SK-N-SH (cell line): ENCODE data around the gene GJA3. TPM values are rescaled to one million over a fixed set of nuclear protein-coding genes. Genes with fewer than 3 reads are reported as not detected.
A peak's percentile ranks its signal among the peaks of the same experiment; 100 is the strongest.

Source experiments
- CTCF ChIA-PET: fragments of 300-600, 350-600 bp; formaldehyde crosslinking; extraction: SDS; loops from one replicate; lab custom pipeline; 2021; lab: Yijun Ruan, JAX
- POLR2A ChIA-PET: fragments of 350-600 bp; sonication (Branson Sonifier 250); formaldehyde crosslinking; extraction: SDS; loops from one replicate; lab custom pipeline; 2020; ENCODE audit warnings: antibody characterized with exemption, inconsistent platforms; lab: Yijun Ruan, JAX
- DNase-seq: peaks from one replicate; pipeline ENCODE4 v3.0.0; 2012
- H2AFZ ChIP-seq: fragments of 200-600 bp; sonication (generic); 2 replicates; pipeline ENCODE4 v1.8.1; 2016; ENCODE audit warnings: antibody characterized with exemption, mild to moderate bottlenecking, low read depth
- H3F3A ChIP-seq: fragments of 200-600 bp; sonication (generic); replicated peaks from 2 replicates; pipeline ENCODE3; 2016; ENCODE audit warnings: antibody characterized with exemption, mild to moderate bottlenecking; ENCODE audit not compliant: insufficient read depth
- H3K27ac ChIP-seq, 2 experiments: fragments of 200-500 bp in 1 of 2; fragments of 200-600 bp in 1 of 2; sonication (Bioruptor generic) in 1 of 2; sonication (generic), shearing (Covaris generic) in 1 of 2; 2 replicates each; pipeline versions ENCODE4 v1.5.1 to v1.6.1; 2014 to 2016; ENCODE audit warnings: low read depth in 2 of 2, inconsistent platforms in 1 of 2, low read length in 1 of 2, mild to moderate bottlenecking in 1 of 2, mixed read lengths in 1 of 2
- H3K27me3 ChIP-seq: fragments of 200-600 bp; sonication (generic), shearing (Covaris generic); 2 replicates; pipeline ENCODE4 v1.6.1; 2016; ENCODE audit warnings: mixed run types; ENCODE audit not compliant: insufficient read depth
- H3K36me3 ChIP-seq, 2 experiments: fragments of 200-500 bp in 1 of 2; fragments of 200-600 bp in 1 of 2; sonication (Bioruptor generic) in 1 of 2; sonication (generic) in 1 of 2; replicated peaks in 1 of 2; 2 replicates each; pipeline versions ENCODE3 to v1.5.1; 2014 to 2016; ENCODE audit warnings: low read length in 1 of 2, mild to moderate bottlenecking in 1 of 2; ENCODE audit not compliant: insufficient read depth in 2 of 2, control insufficient read depth in 1 of 2
- H3K4me1 ChIP-seq, 2 experiments: fragments of 200-500 bp in 1 of 2; fragments of 200-600 bp in 1 of 2; sonication (Bioruptor generic) in 1 of 2; sonication (generic), shearing (Covaris generic) in 1 of 2; 2 replicates each; pipeline versions ENCODE4 v1.5.1 to v1.6.1; 2014 to 2016; ENCODE audit warnings: low read depth in 1 of 2, low read length in 1 of 2, mixed run types in 1 of 2; ENCODE audit not compliant: insufficient read depth in 2 of 2, control insufficient read depth in 1 of 2
- H3K4me2 ChIP-seq: fragments of 200-600 bp; sonication (generic), shearing (Covaris generic); 2 replicates; pipeline ENCODE4 v1.6.1; 2017; ENCODE audit warnings: mixed run types
- H3K4me3 ChIP-seq, 2 experiments: fragments of 200-500 bp in 1 of 2; fragments of 200-600 bp in 1 of 2; sonication (Bioruptor generic) in 1 of 2; sonication (generic), shearing (Covaris generic) in 1 of 2; 2 replicates each; pipeline versions ENCODE4 v1.5.1 to v1.8.1; 2014 to 2016; ENCODE audit warnings: low read depth in 2 of 2, inconsistent platforms in 1 of 2, low read length in 1 of 2, mild to moderate bottlenecking in 1 of 2, mixed read lengths in 1 of 2, moderate library complexity in 1 of 2
- H3K79me2 ChIP-seq: fragments of 200-600 bp; sonication (generic); 2 replicates; pipeline ENCODE4 v1.8.1; 2017; ENCODE audit warnings: mild to moderate bottlenecking; ENCODE audit not compliant: insufficient read depth
- H3K9ac ChIP-seq: fragments of 200-600 bp; sonication (generic); 2 replicates; pipeline ENCODE4 v1.6.1; 2017; ENCODE audit warnings: mixed run types
- H3K9me2 ChIP-seq: fragments of 200-600 bp; sonication (generic); 2 replicates; pipeline ENCODE4 v1.6.1; 2017; ENCODE audit warnings: mixed run types
- H3K9me3 ChIP-seq: fragments of 200-600 bp; sonication (generic); 2 replicates; pipeline ENCODE4 v1.6.1; 2017; ENCODE audit warnings: mixed run types, mild to moderate bottlenecking, moderate library complexity
- H4K20me1 ChIP-seq: fragments of 200-600 bp; sonication (generic); 2 replicates; pipeline ENCODE4 v1.6.1; 2017; ENCODE audit warnings: mild to moderate bottlenecking, mixed run types; ENCODE audit not compliant: insufficient read depth
- FOSL2 ChIP-seq: IDR thresholded peaks from 2 replicates; pipeline ENCODE4 v1.4.0; 2012; ENCODE audit warnings: low read depth, mild to moderate bottlenecking, moderate library complexity, borderline replicate concordance
- GATA2 ChIP-seq: sonication (generic); formaldehyde crosslinking; IDR thresholded peaks from 2 replicates; pipeline ENCODE4 v1.5.0; 2020; ENCODE audit warnings: mild to moderate bottlenecking, missing genetic modification reagents
- JUND ChIP-seq: IDR thresholded peaks from 2 replicates; pipeline ENCODE4 v1.4.0; 2012
- MAX ChIP-seq: IDR thresholded peaks from 2 replicates; pipeline ENCODE4 v1.4.0; 2012; ENCODE audit warnings: low read depth
- NFIC ChIP-seq: IDR thresholded peaks from 2 replicates; pipeline ENCODE4 v1.4.0; 2012; ENCODE audit warnings: borderline replicate concordance
- NRF1 ChIP-seq: IDR thresholded peaks from 2 replicates; pipeline ENCODE4 v1.6.1; 2012; ENCODE audit warnings: low read depth, mild to moderate bottlenecking, low read length
- POLR2AphosphoS5 ChIP-seq: IDR thresholded peaks from 2 replicates; pipeline ENCODE4 v1.6.1; 2012; ENCODE audit warnings: low read depth, low read length
- RXRA ChIP-seq: IDR thresholded peaks from 2 replicates; pipeline ENCODE4 v1.4.0; 2012; ENCODE audit warnings: low read depth, mild to moderate bottlenecking, borderline replicate concordance
- SIN3A ChIP-seq: IDR thresholded peaks from 2 replicates; pipeline ENCODE4 v1.6.1; 2012; ENCODE audit warnings: low read depth, mild to moderate bottlenecking, low read length, moderate library complexity, borderline replicate concordance
- TCF12 ChIP-seq: IDR thresholded peaks from 2 replicates; pipeline ENCODE4 v1.4.0; 2012
- USF1 ChIP-seq: IDR thresholded peaks from 2 replicates; pipeline ENCODE4 v1.4.0; 2012; ENCODE audit warnings: low read depth, borderline replicate concordance
- YY1 ChIP-seq: IDR thresholded peaks from 2 replicates; pipeline ENCODE4 v1.4.0; 2012; ENCODE audit warnings: low read depth, mild to moderate bottlenecking
- ZBTB33 ChIP-seq: IDR thresholded peaks from 2 replicates; pipeline ENCODE4 v1.4.0; 2012; ENCODE audit warnings: low read depth, borderline replicate concordance
- WGBS: methylation state at CpG from one replicate; pipeline ENCODE4 v1.1.6; 2017; ENCODE audit warnings: low lambda C conversion rate; 5-methylcytosine and 5-hydroxymethylcytosine counted together
- polyA plus RNA-seq, 3 experiments: library from polyadenylated mRNA; depleted of rRNA; stranded (reverse); fragments of >200 nt; gene quantifications; 2 replicates each; pipeline ENCODE4 v1.2.3, GENCODE V29; 2012

GJA3 gene
- polyA plus RNA-seq, 1 of the 3 experiments (the other 2 are of a cell fraction): not detected

GRCh38 chr13:20125129-20125782 lies 35.6 kb downstream of the GJA3 start (continued):
- TF ChIP-seq ZBTB33: no peak
- TF ChIP-seq JUND: 0 out of 2 replicates have a peak, but pooled peaks have one; percentile 5
- TF ChIP-seq FOSL2: peak; percentile 28; the same call in 1 of the 2 replicates
- TF ChIP-seq RXRA: no peak
- TF ChIP-seq SIN3A: no peak
- TF ChIP-seq POLR2AphosphoS5: no peak
- TF ChIP-seq YY1: no peak
- TF ChIP-seq NFIC: peak; percentile 22; the same call in 1 of the 2 replicates

- DNase-seq: no peak
- Histone ChIP-seq H3K79me2 (no peaks in the 10 kb centered on the region), H3K36me3 (no peaks in the 10 kb centered on the region), H3F3A (peaks cover 7% of the 10 kb centered on the region), H3K27me3 (peaks cover 11% of the 10 kb centered on the region; the same call in 1 of the 2 replicates), H4K20me1 (no peaks in the 10 kb centered on the region), H3K9ac (no peak overlapping the region)
- TF ChIP-seq NRF1 (no peak), USF1 (no peak)
- TF ChIP-seq, all 33 proteins: peak for 0
- Histone ChIP-seq H3K4me3 (no peak overlapping the region), H3K9me2 (no peaks in the 10 kb centered on the region), H2AFZ (no peak overlapping the region), H3K4me1 (peaks cover 0 to 4% of the 10 kb centered on the region in 2 experiments; a peak in 2 of 4 replicates), H3K9me3 (no peaks in the 10 kb centered on the region), H3K27ac (no peak overlapping the region), H3K4me2 (no peak overlapping the region)
- ChIA-PET CTCF (no interaction called here), POLR2A (no interaction called here)
- WGBS: 26% methylated on average over 1 of the region's 1 CpG
Observed at GRCh38 chr13:20124303-20124702, 36.5 kb downstream of the GJA3 start.

GRCh38 chr13:20121159-20121525 lies 39.7 kb downstream of the GJA3 start:
- Histone ChIP-seq H4K20me1 (no peaks in the 10 kb centered on the region), H3K36me3 (no peaks in the 10 kb centered on the region), H3K4me1 (peaks cover 0 to 3% of the 10 kb centered on the region in 2 experiments; a peak in 2 of 4 replicates), H3K27ac (no peak overlapping the region), H3K4me3 (no peak overlapping the region), H3K9me2 (no peaks in the 10 kb centered on the region), H3K4me2 (no peak overlapping the region), H3K9me3 (no peaks in the 10 kb centered on the region), H3K27me3 (no peaks in the 10 kb centered on the region), H3F3A (peaks cover 7% of the 10 kb centered on the region), H3K9ac (no peak overlapping the region), H2AFZ (no peak overlapping the region), H3K79me2 (no peaks in the 10 kb centered on the region)
- DNase-seq: no peak
- 55% methylated on average over 7 of the region's 7 CpGs for WGBS
- CTCF ChIA-PET: interaction anchor here (1.0 kb wide), 1 partner anchor 29 kb away, joined by 3 read pairs; no protein-coding TSS in a partner anchor
- TF ChIP-seq TCF12 (no peak), MAX (no peak), YY1 (no peak), GATA2 (CRISPR knock-in tag) (no peak)
- POLR2A ChIA-PET: no interaction called here
